AG04450 (cell line): Measurements from ENCODE around the gene POU2F1. TPM values are rescaled to one million over a fixed set of nuclear protein-coding genes. Genes with fewer than 3 reads are reported as not detected.

Source experiments
- CTCF ChIA-PET: fragments of 300-600, 350-600 bp; formaldehyde crosslinking; extraction: SDS; loops from one replicate; lab custom pipeline; 2022; ENCODE audit warnings: antibody characterized with exemption, inconsistent platforms; lab: Charles Lee
- POLR2A ChIA-PET: fragments of 350-600 bp; formaldehyde crosslinking; extraction: SDS; loops from one replicate; lab custom pipeline; 2021; ENCODE audit warnings: antibody characterized with exemption, inconsistent platforms; lab: Yijun Ruan, JAX
- DNase-seq: peaks from one replicate; pipeline ENCODE4 v3.0.0-alpha.2; 2011; ENCODE audit warnings: low read depth, low spot score
- H3K27ac ChIP-seq: one replicate; pipeline ENCODE4 v1.5.1; 2012; ENCODE audit warnings: low read depth, low read length, control low read depth
- H3K27me3 ChIP-seq: one replicate; pipeline ENCODE4 v1.6.0; 2012; ENCODE audit warnings: low read length; ENCODE audit not compliant: control insufficient read depth, insufficient read depth
- H3K4me3 ChIP-seq: 2 replicates; pipeline ENCODE4 v1.5.1; 2011; ENCODE audit warnings: mild to moderate bottlenecking, low read depth, low read length, control low read depth
- H3K9me3 ChIP-seq: 2 replicates; pipeline ENCODE4 v1.5.1; 2012; ENCODE audit warnings: low read length; ENCODE audit not compliant: control insufficient read depth, insufficient read depth
- polyA plus RNA-seq: library from polyadenylated mRNA; depleted of rRNA; stranded (reverse); fragments of >200 nt; gene quantifications from 2 replicates; pipeline ENCODE4 v1.2.3, GENCODE V29; 2011
- TF ChIP-seq, protein P1 (sequence below): IDR thresholded peaks from 2 replicates; pipeline ENCODE4 v1.5.1; 2011; ENCODE audit warnings: low read depth, low read length, control low read depth, inconsistent platforms

The POU2F1 gene
- polyA plus RNA-seq, 1 experiment: 2.7 TPM

GRCh38 chr1:167301355-167301754 is 80.7 kb downstream of the POU2F1 start:
- no peak overlapping the region for H3K27ac ChIP-seq
- no peaks in the 10 kb centered on the region for H3K9me3 ChIP-seq
- POLR2A ChIA-PET: no interaction called here
- no peak for DNase-seq
- H3K27me3 ChIP-seq: no peaks in the 10 kb centered on the region
- CTCF ChIA-PET: no interaction called here
- TF ChIP-seq, protein P1, sequence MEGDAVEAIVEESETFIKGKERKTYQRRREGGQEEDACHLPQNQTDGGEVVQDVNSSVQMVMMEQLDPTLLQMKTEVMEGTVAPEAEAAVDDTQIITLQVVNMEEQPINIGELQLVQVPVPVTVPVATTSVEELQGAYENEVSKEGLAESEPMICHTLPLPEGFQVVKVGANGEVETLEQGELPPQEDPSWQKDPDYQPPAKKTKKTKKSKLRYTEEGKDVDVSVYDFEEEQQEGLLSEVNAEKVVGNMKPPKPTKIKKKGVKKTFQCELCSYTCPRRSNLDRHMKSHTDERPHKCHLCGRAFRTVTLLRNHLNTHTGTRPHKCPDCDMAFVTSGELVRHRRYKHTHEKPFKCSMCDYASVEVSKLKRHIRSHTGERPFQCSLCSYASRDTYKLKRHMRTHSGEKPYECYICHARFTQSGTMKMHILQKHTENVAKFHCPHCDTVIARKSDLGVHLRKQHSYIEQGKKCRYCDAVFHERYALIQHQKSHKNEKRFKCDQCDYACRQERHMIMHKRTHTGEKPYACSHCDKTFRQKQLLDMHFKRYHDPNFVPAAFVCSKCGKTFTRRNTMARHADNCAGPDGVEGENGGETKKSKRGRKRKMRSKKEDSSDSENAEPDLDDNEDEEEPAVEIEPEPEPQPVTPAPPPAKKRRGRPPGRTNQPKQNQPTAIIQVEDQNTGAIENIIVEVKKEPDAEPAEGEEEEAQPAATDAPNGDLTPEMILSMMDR: no peak
- H3K4me3 ChIP-seq: no peak overlapping the region

GRCh38 chr1:167304165-167304564 is 83.5 kb downstream of the POU2F1 start:
- Histone ChIP-seq H3K9me3 (no peaks in the 10 kb centered on the region), H3K27ac (no peak overlapping the region), H3K4me3 (no peak overlapping the region), H3K27me3 (no peaks in the 10 kb centered on the region)
- no peak for DNase-seq
- TF ChIP-seq, protein P1: no peak
- ChIA-PET POLR2A (no interaction called here), CTCF (interaction anchor here (1.1 to 1.7 kb wide), 3 partner anchors 36 to 236 kb away, joined by 4 to 9 read pairs (median 5); no protein-coding TSS in a partner anchor)

- no peaks in the 10 kb centered on the region for H3K9me3 ChIP-seq
- no peaks in the 10 kb centered on the region for H3K27me3 ChIP-seq
- no peak for DNase-seq
- POLR2A ChIA-PET: no interaction called here
- CTCF ChIA-PET: interaction anchor here (0.8 kb wide), 1 partner anchor 235 kb away, joined by 4 read pairs; no protein-coding TSS in a partner anchor
- H3K4me3 ChIP-seq: no peak overlapping the region
- no peak overlapping the region for H3K27ac ChIP-seq
- TF ChIP-seq, protein P1: no peak
Observed at GRCh38 chr1:167305059-167305705, 84.5 kb downstream of the POU2F1 start.

GRCh38 chr1:167305706-167306277 is 85.1 kb downstream of the POU2F1 start:
- no peaks in the 10 kb centered on the region for H3K9me3 ChIP-seq
- DNase-seq: no peak
- CTCF ChIA-PET: interaction anchor here (0.8 kb wide), 1 partner anchor 235 kb away, joined by 4 read pairs; no protein-coding TSS in a partner anchor
- TF ChIP-seq, protein P1: no peak
- no peaks in the 10 kb centered on the region for H3K27me3 ChIP-seq
- H3K27ac ChIP-seq: no peak overlapping the region
- POLR2A ChIA-PET: no interaction called here
- H3K4me3 ChIP-seq: no peak overlapping the region

- ChIA-PET CTCF (no interaction called here), POLR2A (no interaction called here)
- Histone ChIP-seq H3K9me3 (no peaks in the 10 kb centered on the region), H3K27me3 (no peaks in the 10 kb centered on the region), H3K4me3 (no peak overlapping the region), H3K27ac (no peak overlapping the region)
- DNase-seq: no peak
- TF ChIP-seq, protein P1: no peak
Observed at GRCh38 chr1:167310732-167311131, 90.0 kb downstream of the POU2F1 start.
